Left lung (tissue), 10 donors: ENCODE measurements around the gene FOXK2. TPM values are rescaled to one million over a fixed set of nuclear protein-coding genes. Genes with fewer than 3 reads are reported as not detected.

ENCODE experiments used
- ATAC-seq: fragments of 200-7000 bp; cut with Tn5 transposase; one replicate; pipeline ENCODE4 v1.9.1; 2020; ENCODE audit warnings: moderate library complexity
- DNase-seq, 4 donors: peaks; one replicate each; pipeline ENCODE4 v3.0.0-alpha.2; 2013 to 2020
- H3K27ac ChIP-seq, 2 donors: fragments of 200-600 bp; sonication (generic) in 1 of 2; one replicate each; pipeline versions ENCODE4 v1.5.0 to v1.8.0; 2020 to 2021
- H3K27me3 ChIP-seq, 2 donors: fragments of 200-600 bp; sonication (generic) in 1 of 2; one replicate each; pipeline versions ENCODE4 v1.5.0 to v1.8.0; 2020 to 2021
- H3K36me3 ChIP-seq, 2 donors: fragments of 200-600 bp; sonication (generic) in 1 of 2; one replicate each; pipeline versions ENCODE4 v1.5.0 to v1.8.0; 2020 to 2021
- H3K4me1 ChIP-seq, 2 donors: fragments of 200-600 bp; one replicate each; pipeline ENCODE4 v1.8.0; 2021
- H3K4me3 ChIP-seq, 2 donors: fragments of 200-600 bp; sonication (generic) in 1 of 2; one replicate each; pipeline versions ENCODE4 v1.5.0 to v1.8.0; 2020 to 2021; ENCODE audit warnings: mild to moderate bottlenecking in 1 of 2
- H3K9me3 ChIP-seq, 2 donors: fragments of 200-600 bp; sonication (generic) in 1 of 2; one replicate each; pipeline versions ENCODE4 v1.5.0 to v1.8.0; 2020 to 2021
- intact Hi-C, 2 donors: fragments of 100-400 bp; cut with DNase I; formaldehyde crosslinking; loops; one replicate each; pipeline versions ENCODE4 v1.11.2 to v1.14.2; 2022
- polyA plus RNA-seq, 6 donors: library from polyadenylated mRNA; unstranded; fragments of 120-200 nt; gene quantifications; one replicate each; pipeline ENCODE4 v1.2.1, GENCODE V29; 2013; ENCODE audit not compliant: insufficient read length in 6 of 6
- total RNA-seq, 2 donors: library from RNA; stranded (reverse); fragmentation: NEBNext Ultra II Directional; extraction: Animal tissue kit (Norgen Biotek cat#: 25700); gene quantifications; one replicate each; pipeline ENCODE4 v1.2.1, GENCODE V29; 2021
- TF ChIP-seq, protein P1 (sequence below), 2 donors: fragments of 200-600 bp; sonication (generic) in 1 of 2; IDR thresholded peaks; one replicate each; pipeline versions ENCODE4 v1.5.0 to v1.8.0; 2021; ENCODE audit warnings: antibody characterized with exemption in 2 of 2
- donor health status: DM: no; HTN: yes; CAD: no.
- donor health status: DM: no; HTN: no; CAD: no.

The FOXK2 gene
- total and polyA plus RNA-seq, 8 donors = 31.2 to 57.0 (median 38.1) TPM

GRCh38 chr17:82595893-82596292 lies 76.4 kb downstream of the FOXK2 start:
- Histone ChIP-seq H3K27ac (no peak overlapping the region), H3K4me1 (peaks cover 19 to 39% of the 10 kb centered on the region in 2 donors), H3K36me3 (peaks cover 0 to 67% of the 10 kb centered on the region in 2 donors), H3K9me3 (no peaks in the 10 kb centered on the region), H3K4me3 (no peak overlapping the region), H3K27me3 (no peaks in the 10 kb centered on the region)
- TF ChIP-seq, protein P1, sequence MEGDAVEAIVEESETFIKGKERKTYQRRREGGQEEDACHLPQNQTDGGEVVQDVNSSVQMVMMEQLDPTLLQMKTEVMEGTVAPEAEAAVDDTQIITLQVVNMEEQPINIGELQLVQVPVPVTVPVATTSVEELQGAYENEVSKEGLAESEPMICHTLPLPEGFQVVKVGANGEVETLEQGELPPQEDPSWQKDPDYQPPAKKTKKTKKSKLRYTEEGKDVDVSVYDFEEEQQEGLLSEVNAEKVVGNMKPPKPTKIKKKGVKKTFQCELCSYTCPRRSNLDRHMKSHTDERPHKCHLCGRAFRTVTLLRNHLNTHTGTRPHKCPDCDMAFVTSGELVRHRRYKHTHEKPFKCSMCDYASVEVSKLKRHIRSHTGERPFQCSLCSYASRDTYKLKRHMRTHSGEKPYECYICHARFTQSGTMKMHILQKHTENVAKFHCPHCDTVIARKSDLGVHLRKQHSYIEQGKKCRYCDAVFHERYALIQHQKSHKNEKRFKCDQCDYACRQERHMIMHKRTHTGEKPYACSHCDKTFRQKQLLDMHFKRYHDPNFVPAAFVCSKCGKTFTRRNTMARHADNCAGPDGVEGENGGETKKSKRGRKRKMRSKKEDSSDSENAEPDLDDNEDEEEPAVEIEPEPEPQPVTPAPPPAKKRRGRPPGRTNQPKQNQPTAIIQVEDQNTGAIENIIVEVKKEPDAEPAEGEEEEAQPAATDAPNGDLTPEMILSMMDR (IDR thresholded peaks at IDR 0.05) = no peak
- DNase-seq (peak in 1 of 4 donors; percentile 47), ATAC-seq (no peak)
- intact Hi-C loops = no loop called here

DNA sequence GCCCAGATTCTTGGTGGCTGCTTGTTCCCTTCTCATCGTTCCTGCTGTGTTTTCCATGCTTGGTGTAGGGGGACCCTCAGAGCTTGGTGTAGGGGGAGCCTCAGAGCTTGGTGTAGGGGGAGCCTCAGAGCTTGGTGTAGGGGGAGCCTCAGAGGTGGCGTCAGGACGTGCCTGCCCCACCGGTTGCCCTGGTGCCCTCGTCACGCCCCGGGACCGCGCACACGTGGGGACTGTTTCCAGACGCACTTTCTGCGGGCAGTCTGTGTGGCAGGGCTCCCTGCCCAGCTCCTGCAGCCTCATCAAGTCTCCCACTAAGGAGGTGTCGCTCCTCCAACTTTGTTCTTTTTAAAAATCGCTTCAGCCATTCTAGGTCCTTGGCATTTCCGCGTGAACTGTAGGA lies 76.8 kb downstream of the FOXK2 start:
- Histone ChIP-seq H3K27ac (no peak overlapping the region), H3K4me1 (peaks cover 19 to 35% of the 10 kb centered on the region in 2 donors), H3K27me3 (no peaks in the 10 kb centered on the region), H3K9me3 (no peaks in the 10 kb centered on the region), H3K4me3 (no peak overlapping the region), H3K36me3 (peaks cover 0 to 67% of the 10 kb centered on the region in 2 donors)
- intact Hi-C loops = no loop called here
- ATAC-seq (no peak), DNase-seq (peak in 1 of 4 donors; percentile 65)
- TF ChIP-seq, protein P1 (IDR thresholded peaks at IDR 0.05) = no peak

- no peak overlapping the region for H3K4me3 ChIP-seq
- TF ChIP-seq, protein P1 (IDR thresholded peaks at IDR 0.05) = no peak
- H3K27me3 ChIP-seq = no peaks in the 10 kb centered on the region
- H3K27ac ChIP-seq = no peak overlapping the region
- DNase-seq = peak in 1 of 4 donors; percentile 74
- intact Hi-C loops = no loop called here
- H3K36me3 ChIP-seq = peaks cover 0 to 75% of the 10 kb centered on the region in 2 donors
- ATAC-seq = no peak
- H3K4me1 ChIP-seq = peaks cover 12 to 27% of the 10 kb centered on the region in 2 donors
- no peaks in the 10 kb centered on the region for H3K9me3 ChIP-seq
These were observed 77.5 kb downstream of the FOXK2 start for GRCh38 chr17:82596837-82597672.

DNA sequence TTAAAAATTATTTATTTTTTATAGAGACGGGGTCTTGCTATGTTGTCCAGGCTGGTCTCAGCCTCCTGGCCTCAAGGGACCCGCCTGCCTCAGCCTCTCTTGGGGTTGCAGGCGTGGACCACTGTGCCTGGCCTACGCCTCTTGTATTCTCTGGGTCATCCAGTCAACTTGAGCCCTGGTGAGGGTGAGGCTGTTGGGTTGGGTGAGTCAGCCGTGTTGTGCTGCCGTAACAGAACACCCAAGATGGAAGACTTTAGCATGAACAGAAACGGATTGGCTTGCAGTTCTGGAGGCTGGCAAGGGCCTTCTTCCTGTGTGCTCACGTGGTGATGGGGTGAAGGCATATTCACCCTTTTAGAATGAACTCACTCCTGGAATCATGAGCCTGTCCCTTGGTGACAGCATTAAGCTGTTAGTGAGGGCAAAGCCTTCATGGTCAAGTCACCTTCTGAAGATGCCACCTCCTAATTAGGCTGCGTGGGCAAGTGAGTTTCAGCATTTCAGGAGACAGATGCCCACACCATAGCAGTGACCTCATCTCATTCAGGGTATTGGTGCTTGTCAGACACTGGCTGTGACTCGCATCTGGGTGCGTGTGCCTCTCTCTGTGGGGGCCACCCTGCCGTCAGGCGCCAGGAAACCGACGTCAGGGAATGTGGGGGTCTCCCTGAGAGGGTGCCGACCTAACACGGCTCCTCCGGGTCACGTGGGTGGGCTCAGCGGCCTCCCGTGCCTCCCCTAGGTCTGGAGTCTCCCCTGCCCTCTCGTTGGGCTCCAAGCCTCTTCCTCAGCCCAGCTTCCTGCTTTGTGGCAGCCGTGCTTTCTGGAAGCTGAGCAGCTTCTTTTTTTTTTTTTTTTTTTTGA lies 79.0 kb downstream of the FOXK2 start:
- TF ChIP-seq, protein P1 (IDR thresholded peaks at IDR 0.05) = no peak
- no peak overlapping the region for H3K27ac ChIP-seq
- intact Hi-C loops = no loop called here
- no peak overlapping the region for H3K4me3 ChIP-seq
- ATAC-seq = no peak
- peak in 1 of 4 donors; percentile 59 for DNase-seq
- H3K36me3 ChIP-seq = peaks cover 0 to 89% of the 10 kb centered on the region in 2 donors
- no peaks in the 10 kb centered on the region for H3K27me3 ChIP-seq
- H3K4me1 ChIP-seq = peaks cover 7 to 26% of the 10 kb centered on the region in 2 donors
- no peaks in the 10 kb centered on the region for H3K9me3 ChIP-seq
